Ovary (tissue), 9 donors: ENCODE measurements around the gene CEP128. TPM values are rescaled to one million over a fixed set of nuclear protein-coding genes. Genes with fewer than 3 reads are reported as not detected.

Source experiments
- DNase-seq, 5 donors: peaks; one replicate each; pipeline ENCODE4 v3.0.0-alpha.2; 2019 to 2020
- H3K27ac ChIP-seq, 2 donors: fragments of 200-600 bp; one replicate each; pipeline versions ENCODE4 v1.5.1 to v1.8.0; 2019 to 2022
- H3K27me3 ChIP-seq: fragments of 200-600 bp; one replicate; pipeline ENCODE4 v1.8.0; 2022
- H3K36me3 ChIP-seq: fragments of 200-600 bp; sonication (generic); one replicate; pipeline ENCODE4 v1.5.1; 2019
- H3K4me1 ChIP-seq: one replicate; pipeline ENCODE4 v1.8.1; 2013; ENCODE audit warnings: mild to moderate bottlenecking, moderate library complexity; ENCODE audit not compliant: insufficient read depth
- H3K4me3 ChIP-seq: fragments of 200-600 bp; sonication (generic); one replicate; pipeline ENCODE4 v1.5.1; 2017
- H3K9me3 ChIP-seq, 2 donors: fragments of 200-600 bp in 1 of 2; sonication (generic) in 1 of 2; one replicate each; pipeline versions ENCODE4 v1.5.1 to v1.8.1; 2013 to 2019; ENCODE audit warnings: mild to moderate bottlenecking in 1 of 2, moderate library complexity in 1 of 2
- EP300 ChIP-seq: sonication (generic); formaldehyde crosslinking; IDR thresholded peaks from one replicate; pipeline ENCODE4 v1.6.1; 2017; ENCODE audit warnings: antibody characterized with exemption
- POLR2A ChIP-seq: fragments of 450-650 bp; IDR thresholded peaks from one replicate; pipeline ENCODE4 v1.6.1; 2017; ENCODE audit warnings: antibody characterized with exemption, mild to moderate bottlenecking, moderate library complexity
- WGBS, 3 donors: extraction: QIAGEN DNeasy Blood & Tissue Kit in 1 of 3; methylation state at CpG; one replicate each; pipeline versions ENCODE4 v1.1.5 to v1.1.7; 2013 to 2017; 5-methylcytosine and 5-hydroxymethylcytosine counted together
- intact Hi-C, 4 donors: fragments of 100-400 bp; cut with DNase I; formaldehyde crosslinking; loops; one replicate each; pipeline versions ENCODE4 v1.11.0 to v1.15.1; 2022 to 2023
- polyA plus RNA-seq, 2 donors: library from polyadenylated mRNA; stranded (reverse); fragments of 200-250 nt in 1 of 2; fragments of 350-450 nt in 1 of 2; fragmentation: Illumina TruSeq in 1 of 2; extraction: RNeasy Lipid Tissue Mini Kit (QIAGEN cat#74804) in 1 of 2; gene quantifications; one replicate each; pipeline ENCODE4 v1.2.3, GENCODE V29; 2013 to 2014
- total RNA-seq, 7 donors: library from RNA; depleted of rRNA in 2 of 7; stranded (reverse); fragments of >200 nt in 2 of 7; fragmentation: NEBNext Ultra II Directional in 3 of 7; extraction: Animal tissue kit (Norgen Biotek cat#: 25700) in 3 of 7; gene quantifications; one replicate each; pipeline versions ENCODE4 v1.1.0 to v1.2.4, GENCODE V29; 2016 to 2023
- TF ChIP-seq, protein P1 (sequence below), 3 donors: fragments of 450-650 bp in 2 of 3; fragments of 200-600 bp in 1 of 3; IDR thresholded peaks; one replicate each; pipeline versions ENCODE4 v1.5.1 to v1.8.0; 2016 to 2022; ENCODE audit warnings: antibody characterized with exemption in 3 of 3, mild to moderate bottlenecking in 1 of 3
- donor health status: DM: no; HTN: no; CAD: no; lungs with moderate emphysema.
- donor health status: DM: no; HTN: no; CAD: no.
- donor health status: Bipolar disorder and iron deficiency.
- donor health status: DM: yes; HTN: yes; CAD: no.
- donor health status: DM: no; HTN: no; CAD: no.
- donor health status: DM: yes; HTN: yes; CAD: no.

The CEP128 gene
- total and polyA plus RNA-seq, 9 donors: 1.5 to 14.3 (median 6.4) TPM

DNA sequence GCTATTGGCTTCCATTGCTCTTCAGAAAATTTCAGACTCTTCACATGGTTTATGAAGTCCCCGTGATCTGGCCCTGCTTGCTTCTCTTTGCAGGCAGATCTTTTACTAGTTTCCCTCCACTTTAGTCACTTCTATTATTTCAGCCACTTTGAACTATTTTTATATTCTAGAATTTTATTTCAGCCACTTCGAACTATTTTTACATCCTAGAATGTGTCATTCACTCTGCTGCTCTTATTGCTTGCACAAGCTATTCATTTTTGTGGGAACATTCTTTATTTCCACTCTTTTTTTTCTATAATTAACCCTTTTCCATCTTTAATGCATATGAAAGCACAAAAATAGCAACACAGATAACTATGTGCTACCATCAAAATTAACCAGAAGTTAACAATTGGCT, 38.4 kb upstream of the CEP128 start:
- WGBS, 3 donors: 62 to 79% (median 79%) methylated on average over 2 of the region's 2 CpGs
- intact Hi-C loops: loop anchor here in 1 of 4 donors (10.0 kb wide), 1 partner anchor 485 kb away; no protein-coding TSS in a partner anchor
- TF ChIP-seq, protein P1, sequence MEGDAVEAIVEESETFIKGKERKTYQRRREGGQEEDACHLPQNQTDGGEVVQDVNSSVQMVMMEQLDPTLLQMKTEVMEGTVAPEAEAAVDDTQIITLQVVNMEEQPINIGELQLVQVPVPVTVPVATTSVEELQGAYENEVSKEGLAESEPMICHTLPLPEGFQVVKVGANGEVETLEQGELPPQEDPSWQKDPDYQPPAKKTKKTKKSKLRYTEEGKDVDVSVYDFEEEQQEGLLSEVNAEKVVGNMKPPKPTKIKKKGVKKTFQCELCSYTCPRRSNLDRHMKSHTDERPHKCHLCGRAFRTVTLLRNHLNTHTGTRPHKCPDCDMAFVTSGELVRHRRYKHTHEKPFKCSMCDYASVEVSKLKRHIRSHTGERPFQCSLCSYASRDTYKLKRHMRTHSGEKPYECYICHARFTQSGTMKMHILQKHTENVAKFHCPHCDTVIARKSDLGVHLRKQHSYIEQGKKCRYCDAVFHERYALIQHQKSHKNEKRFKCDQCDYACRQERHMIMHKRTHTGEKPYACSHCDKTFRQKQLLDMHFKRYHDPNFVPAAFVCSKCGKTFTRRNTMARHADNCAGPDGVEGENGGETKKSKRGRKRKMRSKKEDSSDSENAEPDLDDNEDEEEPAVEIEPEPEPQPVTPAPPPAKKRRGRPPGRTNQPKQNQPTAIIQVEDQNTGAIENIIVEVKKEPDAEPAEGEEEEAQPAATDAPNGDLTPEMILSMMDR (IDR thresholded peaks at IDR 0.05): no peak
- no peak for TF ChIP-seq POLR2A
- no peak for TF ChIP-seq EP300

DNA sequence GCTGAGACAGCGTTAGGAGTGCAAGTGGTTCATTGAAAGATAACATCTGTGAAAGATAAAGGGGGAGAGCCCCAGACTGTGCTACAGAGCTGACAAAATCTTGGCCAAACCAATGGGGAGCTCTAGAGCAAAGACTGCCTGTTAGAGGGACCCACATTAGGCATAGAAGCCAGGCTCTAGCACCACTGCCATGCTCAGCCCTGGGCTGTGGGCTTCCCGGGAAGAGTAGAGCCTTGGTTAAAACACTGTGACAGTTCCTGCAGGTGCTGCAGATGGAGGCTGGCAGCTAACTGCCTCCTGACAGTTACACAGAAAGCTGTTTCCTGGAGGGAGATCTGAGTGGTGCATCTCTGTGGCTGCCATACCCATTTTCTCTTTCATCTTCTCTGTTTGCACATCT, 36.9 kb upstream of the CEP128 start:
- Histone ChIP-seq H3K36me3 (no peaks in the 10 kb centered on the region), H3K27ac (no peak overlapping the region), H3K4me3 (no peak overlapping the region), H3K9me3 (no peaks in the 10 kb centered on the region), H3K4me1 (no peaks in the 10 kb centered on the region), H3K27me3 (no peaks in the 10 kb centered on the region)
- whole genome bisulfite sequencing, 3 donors: 55 to 59% (median 57%) methylated on average over 2 of the region's 2 CpGs
- intact Hi-C loops: no loop called here
- TF ChIP-seq EP300 (no peak), POLR2A (no peak)
- TF ChIP-seq, protein P1 (IDR thresholded peaks at IDR 0.05): no peak
- no peak for DNase-seq

More for the DNA sequence above, 38.4 kb upstream of the CEP128 start:
- H3K9me3 ChIP-seq: no peaks in the 10 kb centered on the region
- H3K4me1 ChIP-seq: no peaks in the 10 kb centered on the region
- no peaks in the 10 kb centered on the region for H3K27me3 ChIP-seq
- H3K27ac ChIP-seq: no peak overlapping the region
- no peak overlapping the region for H3K4me3 ChIP-seq
- no peaks in the 10 kb centered on the region for H3K36me3 ChIP-seq
- DNase-seq: no peak

DNA sequence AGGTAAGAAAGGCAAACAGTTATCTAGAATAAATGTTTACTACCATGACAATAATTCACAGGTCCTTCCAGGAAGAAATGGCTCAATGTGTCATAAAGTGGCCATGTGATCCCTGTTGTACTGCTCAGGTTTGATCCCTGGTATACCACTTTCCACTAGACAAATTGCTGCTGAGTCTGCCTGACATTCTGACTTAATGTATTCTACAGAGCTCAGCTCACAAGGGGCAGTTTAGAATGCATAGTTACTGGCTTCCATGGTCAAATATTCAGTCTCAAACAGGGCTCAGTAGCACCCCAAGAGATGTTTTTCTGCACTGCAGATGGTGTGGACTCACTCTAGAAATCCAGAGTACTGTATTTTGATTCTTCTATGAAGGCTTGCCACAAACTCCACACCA, 35.7 kb upstream of the CEP128 start:
- intact Hi-C loops: no loop called here
- H3K4me3 ChIP-seq: no peak overlapping the region
- DNase-seq: no peak
- H3K27ac ChIP-seq: no peak overlapping the region
- H3K27me3 ChIP-seq: no peaks in the 10 kb centered on the region
- H3K36me3 ChIP-seq: no peaks in the 10 kb centered on the region
- no peaks in the 10 kb centered on the region for H3K4me1 ChIP-seq
- TF ChIP-seq POLR2A (no peak), EP300 (no peak)
- TF ChIP-seq, protein P1 (IDR thresholded peaks at IDR 0.05): no peak
- no peaks in the 10 kb centered on the region for H3K9me3 ChIP-seq

DNA sequence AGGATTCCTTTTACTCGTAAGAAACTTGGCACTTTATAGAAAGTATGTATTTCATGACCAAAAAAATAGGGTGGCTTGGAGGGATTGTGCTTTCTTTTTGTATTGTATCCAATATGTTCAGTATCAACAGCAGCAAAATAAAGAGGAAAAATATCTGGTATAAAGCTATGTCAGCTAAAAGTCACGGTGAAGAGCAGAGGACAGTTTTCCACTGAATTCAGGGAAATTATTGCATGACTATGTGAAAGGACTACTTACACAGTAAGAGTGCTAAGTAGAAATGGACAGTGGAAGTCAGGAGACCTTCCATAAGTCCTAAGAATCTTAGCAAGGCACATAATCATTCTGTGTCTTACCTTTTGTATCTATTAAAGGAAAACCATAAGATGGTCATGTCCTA, 33.1 kb upstream of the CEP128 start:
- DNase-seq: no peak
- Histone ChIP-seq H3K4me3 (no peak overlapping the region), H3K9me3 (no peaks in the 10 kb centered on the region), H3K4me1 (no peaks in the 10 kb centered on the region), H3K27me3 (no peaks in the 10 kb centered on the region), H3K27ac (no peak overlapping the region), H3K36me3 (no peaks in the 10 kb centered on the region)
- WGBS, 3 donors: 33 to 50% (median 35%) methylated on average over 2 of the region's 2 CpGs
- intact Hi-C loops: no loop called here
- no peak for TF ChIP-seq POLR2A
- TF ChIP-seq, protein P1 (IDR thresholded peaks at IDR 0.05): no peak
- TF ChIP-seq EP300: no peak
